AG09319 (cell line): ENCODE results near the gene AASDH.

Source experiments
- DNase-seq: peaks from one replicate; pipeline ENCODE4 v3.0.0-alpha.2; 2010; ENCODE audit warnings: low read depth; ENCODE audit errors: extremely low read depth
- TF ChIP-seq, protein P1 (sequence below): IDR thresholded peaks from 2 replicates; pipeline ENCODE4 v1.5.1; 2011; ENCODE audit warnings: low read depth, mild to moderate bottlenecking, inconsistent platforms, low read length, moderate library complexity

Gene AASDH, protein sequence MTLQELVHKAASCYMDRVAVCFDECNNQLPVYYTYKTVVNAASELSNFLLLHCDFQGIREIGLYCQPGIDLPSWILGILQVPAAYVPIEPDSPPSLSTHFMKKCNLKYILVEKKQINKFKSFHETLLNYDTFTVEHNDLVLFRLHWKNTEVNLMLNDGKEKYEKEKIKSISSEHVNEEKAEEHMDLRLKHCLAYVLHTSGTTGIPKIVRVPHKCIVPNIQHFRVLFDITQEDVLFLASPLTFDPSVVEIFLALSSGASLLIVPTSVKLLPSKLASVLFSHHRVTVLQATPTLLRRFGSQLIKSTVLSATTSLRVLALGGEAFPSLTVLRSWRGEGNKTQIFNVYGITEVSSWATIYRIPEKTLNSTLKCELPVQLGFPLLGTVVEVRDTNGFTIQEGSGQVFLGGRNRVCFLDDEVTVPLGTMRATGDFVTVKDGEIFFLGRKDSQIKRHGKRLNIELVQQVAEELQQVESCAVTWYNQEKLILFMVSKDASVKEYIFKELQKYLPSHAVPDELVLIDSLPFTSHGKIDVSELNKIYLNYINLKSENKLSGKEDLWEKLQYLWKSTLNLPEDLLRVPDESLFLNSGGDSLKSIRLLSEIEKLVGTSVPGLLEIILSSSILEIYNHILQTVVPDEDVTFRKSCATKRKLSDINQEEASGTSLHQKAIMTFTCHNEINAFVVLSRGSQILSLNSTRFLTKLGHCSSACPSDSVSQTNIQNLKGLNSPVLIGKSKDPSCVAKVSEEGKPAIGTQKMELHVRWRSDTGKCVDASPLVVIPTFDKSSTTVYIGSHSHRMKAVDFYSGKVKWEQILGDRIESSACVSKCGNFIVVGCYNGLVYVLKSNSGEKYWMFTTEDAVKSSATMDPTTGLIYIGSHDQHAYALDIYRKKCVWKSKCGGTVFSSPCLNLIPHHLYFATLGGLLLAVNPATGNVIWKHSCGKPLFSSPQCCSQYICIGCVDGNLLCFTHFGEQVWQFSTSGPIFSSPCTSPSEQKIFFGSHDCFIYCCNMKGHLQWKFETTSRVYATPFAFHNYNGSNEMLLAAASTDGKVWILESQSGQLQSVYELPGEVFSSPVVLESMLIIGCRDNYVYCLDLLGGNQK

DNA sequence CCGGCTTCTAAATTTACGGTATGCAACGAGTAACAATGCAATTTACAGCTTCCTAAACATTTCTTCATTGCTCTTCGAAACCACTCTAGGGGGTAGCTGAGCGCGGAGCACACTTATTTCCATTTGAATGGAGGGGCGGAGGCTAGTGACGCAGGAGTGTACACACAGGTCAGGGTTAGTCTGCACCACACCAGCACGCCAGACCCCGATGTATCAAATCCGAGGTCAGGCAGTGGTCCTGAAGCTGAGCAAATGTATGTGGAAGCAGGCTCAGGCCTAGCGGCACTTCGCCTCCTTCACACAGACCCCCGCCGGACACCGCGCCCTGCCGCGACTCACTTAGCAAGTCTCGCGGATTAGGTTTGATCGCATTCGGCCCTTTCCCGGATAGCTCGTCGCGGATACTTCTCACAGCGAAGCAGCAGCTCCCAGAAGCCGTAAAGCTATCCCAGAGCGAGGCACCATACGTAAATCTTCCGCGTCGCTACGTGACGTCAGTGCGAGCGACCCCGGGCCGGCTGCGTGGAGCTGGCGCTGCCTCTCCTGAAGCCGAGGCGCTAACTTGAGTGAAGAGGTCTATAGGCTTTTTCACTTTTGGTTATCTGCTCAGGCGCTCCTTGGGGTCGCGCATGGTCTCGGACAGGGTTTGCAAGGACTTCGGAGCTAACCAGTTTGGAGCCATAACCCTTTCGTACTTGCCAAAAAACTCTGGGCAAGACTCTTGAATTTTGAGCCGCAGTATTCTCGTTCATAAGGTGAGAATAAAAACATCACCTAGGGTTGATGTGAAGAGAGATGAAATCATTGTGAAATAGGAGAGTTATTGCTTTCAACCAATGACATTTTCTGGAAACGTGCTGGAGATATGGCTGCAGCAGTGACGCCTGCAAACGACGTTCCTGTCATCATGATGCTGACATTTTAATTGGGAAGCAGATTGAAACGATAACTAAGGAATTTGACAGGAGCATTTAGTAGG is at the start of gene AASDH:
Gene AASDH, minus strand, starts transcription at position 469 of the 979 bp plus-strand sequence. CDS start 3,192 bp downstream, outside the sequence.
- TF ChIP-seq, protein P1, sequence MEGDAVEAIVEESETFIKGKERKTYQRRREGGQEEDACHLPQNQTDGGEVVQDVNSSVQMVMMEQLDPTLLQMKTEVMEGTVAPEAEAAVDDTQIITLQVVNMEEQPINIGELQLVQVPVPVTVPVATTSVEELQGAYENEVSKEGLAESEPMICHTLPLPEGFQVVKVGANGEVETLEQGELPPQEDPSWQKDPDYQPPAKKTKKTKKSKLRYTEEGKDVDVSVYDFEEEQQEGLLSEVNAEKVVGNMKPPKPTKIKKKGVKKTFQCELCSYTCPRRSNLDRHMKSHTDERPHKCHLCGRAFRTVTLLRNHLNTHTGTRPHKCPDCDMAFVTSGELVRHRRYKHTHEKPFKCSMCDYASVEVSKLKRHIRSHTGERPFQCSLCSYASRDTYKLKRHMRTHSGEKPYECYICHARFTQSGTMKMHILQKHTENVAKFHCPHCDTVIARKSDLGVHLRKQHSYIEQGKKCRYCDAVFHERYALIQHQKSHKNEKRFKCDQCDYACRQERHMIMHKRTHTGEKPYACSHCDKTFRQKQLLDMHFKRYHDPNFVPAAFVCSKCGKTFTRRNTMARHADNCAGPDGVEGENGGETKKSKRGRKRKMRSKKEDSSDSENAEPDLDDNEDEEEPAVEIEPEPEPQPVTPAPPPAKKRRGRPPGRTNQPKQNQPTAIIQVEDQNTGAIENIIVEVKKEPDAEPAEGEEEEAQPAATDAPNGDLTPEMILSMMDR, result no peak
- DNase-seq, result peak; percentile 75

DNA sequence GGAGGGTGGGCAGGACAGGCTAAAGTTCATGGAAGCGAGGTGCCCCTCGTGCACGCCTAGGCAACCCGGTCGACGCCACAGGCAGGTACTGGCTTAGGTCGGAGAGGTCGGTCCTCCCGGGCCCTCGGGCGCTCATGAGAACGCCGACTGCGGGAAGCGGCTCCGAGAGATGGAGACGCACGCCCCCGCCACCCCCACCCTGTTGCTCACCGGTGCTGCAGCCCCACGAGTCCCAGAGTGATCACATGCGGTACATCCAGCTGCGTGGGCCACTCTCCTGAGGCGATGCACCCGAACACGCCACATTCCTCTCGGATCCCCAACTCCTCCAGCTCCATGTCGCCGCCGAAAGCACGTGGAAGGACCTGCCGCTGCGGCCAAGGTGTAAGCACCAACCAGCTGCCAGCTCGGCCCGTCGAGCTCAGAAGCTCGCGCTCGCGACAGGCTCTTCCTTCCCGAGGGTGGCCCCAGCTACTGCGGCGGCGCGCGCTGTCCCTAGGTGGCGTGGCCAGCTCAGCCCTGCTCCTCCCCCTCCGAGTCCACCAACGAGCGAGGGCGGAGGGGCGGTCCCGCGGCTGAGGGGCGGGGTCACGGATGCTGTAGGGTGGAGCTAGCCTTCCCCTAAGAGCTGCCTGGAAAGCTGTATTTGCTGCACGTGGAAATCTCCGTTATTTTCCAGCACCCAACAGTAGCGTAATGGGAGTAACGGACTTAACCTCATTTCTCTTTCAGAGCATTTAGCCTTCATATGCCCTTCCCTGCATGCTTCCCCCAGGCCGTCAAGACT is 48.0 kb upstream of the AASDH start, which contains the start of gene PPAT:
Gene PPAT, minus strand, starts transcription at position 476 of the 787 bp plus-strand sequence. Its CDS starts 138 bp downstream, at position 338.
- TF ChIP-seq, protein P1, result peak; percentile 10; the same call in 1 of the 2 replicates
- peak; percentile 89 for DNase-seq

DNA sequence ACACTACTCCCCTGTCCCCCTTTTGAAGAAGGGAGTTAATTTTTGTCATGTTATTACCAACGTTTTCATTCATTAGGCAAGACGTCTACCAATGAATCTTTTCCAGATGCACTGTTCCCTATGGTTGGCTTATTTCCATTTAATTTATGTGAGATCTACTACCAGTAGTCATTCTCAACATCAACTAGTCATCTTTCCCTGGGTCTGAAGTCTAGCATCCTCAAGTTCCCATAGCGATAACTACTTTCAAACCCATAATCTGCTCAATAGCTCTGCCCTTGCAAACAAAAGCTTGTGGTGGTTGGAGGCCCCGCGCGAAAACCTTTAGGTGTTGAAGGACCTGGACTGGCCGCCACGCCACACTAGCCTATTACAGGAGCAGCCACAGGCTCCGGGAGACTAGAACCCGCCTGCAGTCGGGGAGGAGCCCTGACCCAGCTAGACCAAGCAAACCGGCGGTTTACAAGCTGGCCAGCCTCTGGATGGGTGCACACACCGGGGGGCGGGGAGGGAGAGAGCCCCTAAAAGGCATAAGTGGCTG is 47.4 kb upstream of the AASDH start:
- no peak for DNase-seq
- TF ChIP-seq, protein P1, result no peak

DNA sequence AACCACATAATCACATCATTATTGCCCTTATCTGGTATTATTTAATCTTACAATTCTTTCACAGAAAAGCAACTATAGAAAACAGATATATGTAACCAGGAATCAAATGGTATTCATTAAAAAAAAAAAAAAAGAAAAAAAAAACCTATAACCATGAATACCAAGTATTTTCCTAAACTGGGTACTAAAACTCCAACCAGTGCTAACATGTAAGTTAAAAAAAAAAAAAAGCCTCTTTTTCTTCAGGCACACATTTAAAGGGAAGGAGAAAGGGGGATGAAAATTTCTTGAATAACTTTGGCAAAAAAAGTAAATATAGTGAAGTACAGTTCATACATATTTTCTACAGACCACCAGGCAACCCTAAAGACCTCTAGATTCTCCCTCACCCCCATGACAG is 46.0 kb upstream of the AASDH start:
- no peak for DNase-seq
- TF ChIP-seq, protein P1, result no peak

DNA sequence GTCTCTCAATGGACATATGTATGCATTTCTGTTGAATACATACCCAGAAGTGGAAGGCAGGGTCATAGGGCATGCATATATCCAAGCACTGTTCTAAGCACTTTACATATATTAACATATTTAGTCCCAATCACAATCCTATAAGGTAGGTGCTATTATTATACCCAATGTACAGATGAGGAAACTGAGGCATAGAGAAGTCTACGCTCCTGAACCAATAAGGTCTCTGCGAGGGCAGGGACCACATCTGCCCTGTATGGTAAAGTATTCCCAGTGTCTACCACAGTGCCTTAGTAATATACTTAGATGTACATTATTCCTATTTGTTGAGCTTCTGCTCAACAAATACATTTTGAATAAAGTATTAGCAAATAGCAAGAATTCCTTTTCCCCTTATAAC is 42.9 kb upstream of the AASDH start:
- DNase-seq, result no peak
- TF ChIP-seq, protein P1, result no peak

DNA sequence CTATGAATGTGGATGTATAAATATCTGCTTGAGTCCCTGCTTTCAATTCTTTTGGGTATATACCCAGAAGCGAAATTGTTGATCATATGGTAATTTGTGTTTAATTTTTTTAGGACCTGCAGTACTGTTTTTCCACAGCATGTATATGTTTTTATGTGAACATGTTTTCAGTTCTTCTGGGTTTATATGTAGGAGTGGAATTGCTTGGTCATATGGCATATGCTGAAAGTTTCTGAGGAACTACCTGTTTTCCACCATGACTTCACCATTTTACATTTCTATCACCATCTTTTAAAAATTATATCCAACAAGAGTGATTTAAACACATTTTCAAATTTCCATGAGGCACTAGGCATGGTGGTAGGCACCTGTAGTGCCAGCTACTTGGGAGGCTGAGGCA is 39.9 kb upstream of the AASDH start:
- TF ChIP-seq, protein P1, result no peak
- DNase-seq, result no peak
